ENCODE results near the gene OTOP2. TPM values are rescaled to one million over a fixed set of nuclear protein-coding genes. Genes with fewer than 3 reads are reported as not detected.
"Not testable (repeated sequence)": the region's sequence is repeated elsewhere in the genome, so short reads cannot be mapped to it uniquely, and the experiment has no call there.

Gene OTOP2
- total RNA-seq, 1 experiment from 2014 or later: 0.11 TPM

DNA sequence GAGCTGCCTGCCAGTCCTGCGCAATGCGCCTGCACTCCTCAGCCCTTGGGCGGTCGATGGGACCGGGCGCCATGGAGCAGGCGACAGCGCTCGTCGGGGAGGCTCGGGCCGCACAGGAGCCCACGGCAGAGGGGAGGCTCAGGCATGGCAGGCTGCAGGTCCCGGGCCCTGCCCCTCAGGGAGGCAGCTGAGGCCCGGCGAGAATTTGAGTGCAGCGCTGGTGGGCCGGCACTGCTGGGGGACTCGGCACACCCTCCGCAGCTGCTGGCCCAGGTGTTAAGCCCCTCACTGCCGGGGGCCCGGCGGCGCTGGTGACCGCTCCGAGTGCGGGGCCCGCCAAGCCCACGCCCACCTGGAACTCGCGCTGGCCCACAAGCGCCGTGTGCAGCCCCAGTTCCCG is 17.1 kb upstream of the OTOP2 start:
- H2BK5ac ChIP-seq (ENCODE audit: insufficient read length, low read length): no peak overlapping the region
- Mint-ChIP-seq H3K4me3 (no peak overlapping the region), H3K9me3 (peaks cover 0 to 3% of the 10 kb centered on the region in 2 experiments; a peak in 1 of 5 replicates), H3K36me3 (ENCODE audit: insufficient read depth in 1 of 3, low read depth in 3 of 3) (peaks cover 0 to 2% (median 0%) of the 10 kb centered on the region in 3 experiments; a peak in 3 of 7 replicates), H3K4me1 (peaks cover 48 to 58% of the 10 kb centered on the region in 2 experiments), H3K27ac (no peak overlapping the region), H3K27me3 (ENCODE audit: low read depth) (peaks cover 30% of the 10 kb centered on the region)
- H4K20me1 ChIP-seq (ENCODE audit: control insufficient read depth, insufficient read depth, insufficient read length): no peaks in the 10 kb centered on the region
- no peak overlapping the region for H4K5ac ChIP-seq (ENCODE audit: insufficient read length, low read depth, low read length)
- no peak overlapping the region for H3K27ac ChIP-seq (ENCODE audit: insufficient read length, low read depth, low read length)
- H3K14ac ChIP-seq (ENCODE audit: insufficient read depth, low read length): no peak overlapping the region
- no peak overlapping the region for H3K4me2 ChIP-seq (ENCODE audit: insufficient read depth, insufficient read length, low read length)
- H4K8ac ChIP-seq (replicated peaks; ENCODE audit: insufficient read length, low read depth, low read length): no peak overlapping the region
- WGBS (ENCODE audit: extremely low coverage, insufficient read length, low lambda C conversion rate): no CpG with 5 or more reads among the region's 34 CpGs
- no peak for TF ChIP-seq CTCF (conservative IDR thresholded peaks at IDR 0.05)
- H3K4ac ChIP-seq (ENCODE audit: low read depth, low read length): no peak overlapping the region
- no peaks in the 10 kb centered on the region for H3K79me2 ChIP-seq (ENCODE audit: insufficient read depth, low read length)
- H3K56ac ChIP-seq (ENCODE audit: insufficient read length, low read depth, low read length): no peak overlapping the region
- H3K4me1 ChIP-seq (ENCODE audit: insufficient read depth, low read length): peaks cover 6% of the 10 kb centered on the region
- H3K9me3 ChIP-seq (ENCODE audit: control insufficient read depth, low read depth, low read length): no peaks in the 10 kb centered on the region
- H3K9ac ChIP-seq (ENCODE audit: extremely low read depth, insufficient read length, low read length): no peak overlapping the region
- no peak overlapping the region for H3K18ac ChIP-seq (ENCODE audit: insufficient read length, low read depth, low read length)
- no peak overlapping the region for H2BK20ac ChIP-seq (ENCODE audit: low read depth, low read length, poor library complexity, severe bottlenecking)
- H2AK5ac ChIP-seq (ENCODE audit: insufficient read length, low read length): no peak overlapping the region
- H3K23ac ChIP-seq (ENCODE audit: insufficient read length, low read depth, low read length): no peak overlapping the region
- H3K23me2 ChIP-seq (ENCODE audit: insufficient read length, low read depth, low read length, poor library complexity, severe bottlenecking): no peaks in the 10 kb centered on the region
- no peaks in the 10 kb centered on the region for H3K27me3 ChIP-seq (ENCODE audit: insufficient read depth, low read length)
- no peaks in the 10 kb centered on the region for H3K79me1 ChIP-seq (ENCODE audit: insufficient read depth, low read depth, low read length, poor library complexity, severe bottlenecking)
- H3T11ph ChIP-seq (ENCODE audit: low read length): no peak overlapping the region
- H2BK120ac ChIP-seq (ENCODE audit: low read depth, low read length, poor library complexity, severe bottlenecking): no peak overlapping the region
- no peak overlapping the region for H2BK15ac ChIP-seq (ENCODE audit: low read depth, low read length)
- H4K91ac ChIP-seq (ENCODE audit: insufficient read length, low read depth, low read length): no peak overlapping the region
- no peak for DNase-seq
- no peak overlapping the region for H2BK12ac ChIP-seq (ENCODE audit: insufficient read length, low read depth, low read length)
- H2AFZ ChIP-seq (ENCODE audit: low read length): no peak overlapping the region

DNA sequence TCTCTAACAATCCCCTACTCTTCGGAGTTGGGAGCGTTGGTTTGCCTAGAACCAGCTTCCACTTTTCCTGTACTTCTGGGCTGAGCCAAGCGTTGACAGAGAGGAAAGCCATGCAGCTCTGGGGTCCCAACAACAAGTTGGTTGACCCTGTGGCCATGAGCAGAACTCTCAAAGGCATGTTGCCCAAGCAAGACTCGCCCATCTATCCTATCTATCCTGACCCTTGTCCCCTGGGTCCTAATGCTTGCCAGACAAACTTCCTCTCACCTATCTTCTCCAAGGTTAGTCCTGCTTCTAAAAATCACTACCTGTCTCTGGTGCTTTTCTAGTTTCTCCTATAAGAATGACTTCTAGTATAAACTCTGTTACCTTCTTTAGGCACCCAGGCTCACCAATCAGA is 15.0 kb upstream of the OTOP2 start:
- not testable (repeated sequence) for H4K91ac ChIP-seq (ENCODE audit: insufficient read length, low read depth, low read length); H3K9me3 Mint-ChIP-seq; H3K79me2 ChIP-seq (ENCODE audit: insufficient read depth, low read length); H2BK12ac ChIP-seq (ENCODE audit: insufficient read length, low read depth, low read length); H3K79me1 ChIP-seq (ENCODE audit: insufficient read depth, low read depth, low read length, poor library complexity, severe bottlenecking); H3K36me3 Mint-ChIP-seq (ENCODE audit: insufficient read depth in 1 of 3, low read depth in 3 of 3); H2BK5ac ChIP-seq (ENCODE audit: insufficient read length, low read length); H3K56ac ChIP-seq (ENCODE audit: insufficient read length, low read depth, low read length); H3K4ac ChIP-seq (ENCODE audit: low read depth, low read length); H4K8ac ChIP-seq (replicated peaks; ENCODE audit: insufficient read length, low read depth, low read length); H4K20me1 ChIP-seq (ENCODE audit: control insufficient read depth, insufficient read depth, insufficient read length); H2BK120ac ChIP-seq (ENCODE audit: low read depth, low read length, poor library complexity, severe bottlenecking); H2BK20ac ChIP-seq (ENCODE audit: low read depth, low read length, poor library complexity, severe bottlenecking); H3K14ac ChIP-seq (ENCODE audit: insufficient read depth, low read length); H3K9me3 ChIP-seq (ENCODE audit: control insufficient read depth, low read depth, low read length); H3K23me2 ChIP-seq (ENCODE audit: insufficient read length, low read depth, low read length, poor library complexity, severe bottlenecking); H3K18ac ChIP-seq (ENCODE audit: insufficient read length, low read depth, low read length); H3K4me1 ChIP-seq (ENCODE audit: insufficient read depth, low read length); H3K9ac ChIP-seq (ENCODE audit: extremely low read depth, insufficient read length, low read length); H4K5ac ChIP-seq (ENCODE audit: insufficient read length, low read depth, low read length); H2AFZ ChIP-seq (ENCODE audit: low read length); H3K27ac Mint-ChIP-seq; H3K4me2 ChIP-seq (ENCODE audit: insufficient read depth, insufficient read length, low read length); DNase-seq; H3K27me3 ChIP-seq (ENCODE audit: insufficient read depth, low read length); H2BK15ac ChIP-seq (ENCODE audit: low read depth, low read length); H2AK5ac ChIP-seq (ENCODE audit: insufficient read length, low read length); H3T11ph ChIP-seq (ENCODE audit: low read length); H3K23ac ChIP-seq (ENCODE audit: insufficient read length, low read depth, low read length); H3K27ac ChIP-seq (ENCODE audit: insufficient read length, low read depth, low read length)
- Mint-ChIP-seq H3K4me1 (peaks cover 41 to 54% of the 10 kb centered on the region in 2 experiments), H3K4me3 (peak overlapping the region in 1 of 2 experiments; percentile 8; a peak in 2 of 5 replicates), H3K27me3 (ENCODE audit: low read depth) (peaks cover 40% of the 10 kb centered on the region)
- no CpG with 5 or more reads among the region's 4 CpGs for WGBS (ENCODE audit: extremely low coverage, insufficient read length, low lambda C conversion rate)

All from H9 (cell line).